Motor neuron (in vitro differentiated cells): ENCODE measurements around the gene VPS26C. TPM values are rescaled to one million over a fixed set of nuclear protein-coding genes. Genes with fewer than 3 reads are reported as not detected.
"Not testable (repeated sequence)": the region's sequence is repeated elsewhere in the genome, so short reads cannot be mapped to it uniquely, and the experiment has no call there.

ENCODE experiments used
- ATAC-seq, 8 experiments: fragments of 200-7000 bp; cut with Tn5 transposase; replicated peaks in 6 of 8; 2 replicates each; pipeline ENCODE4 v1.8.0; 2021; ENCODE audit warnings: mild to moderate bottlenecking in 8 of 8, moderate library complexity in 8 of 8
- H3K27ac ChIP-seq, 2 donors: fragments of 250-450 bp; sonication (Bioruptor Pico); 2 replicates each; pipeline ENCODE4 v1.9.0; 2021; ENCODE audit warnings: antibody characterized with exemption in 2 of 2, mild to moderate bottlenecking in 2 of 2, moderate library complexity in 1 of 2
- H3K4me1 ChIP-seq, 2 donors: fragments of 250-450 bp; sonication (Bioruptor Pico); replicated peaks in 1 of 2; 2 replicates each; pipeline ENCODE4 v1.6.1; 2021; ENCODE audit warnings: antibody characterized with exemption in 2 of 2, mild to moderate bottlenecking in 2 of 2, moderate library complexity in 1 of 2
- H3K4me3 ChIP-seq, 5 donors: fragments of 250-450 bp; sonication (Bioruptor Pico); 2 replicates each; pipeline ENCODE4 v1.9.0; 2021; ENCODE audit warnings: antibody characterized with exemption in 5 of 5, mild to moderate bottlenecking in 5 of 5, moderate library complexity in 4 of 5
- WGBS, 10 experiments: fragments of 450-650 bp; shearing (Covaris generic); methylation state at CpG; one replicate each; pipeline ENCODE4 v1.0.0; 2022; 5-methylcytosine and 5-hydroxymethylcytosine counted together
- in situ Hi-C, 9 experiments: fragments of 400-800 bp; cut with MboI; loops; one replicate each; pipeline ENCODE4 v1.15.0; 2021; ENCODE audit warnings: low sequenced_read_pairs in 9 of 9, low pct_unique_long_range_greater_than_20kb in 2 of 9; ENCODE audit not compliant: unreplicated experiment in 9 of 9
- total RNA-seq, 8 experiments: library from RNA; unstranded; fragments of 300-600 nt; gene quantifications; 2 replicates each; pipeline versions ENCODE4 v1.2.3 to v1.2.4, GENCODE V29; 2022

VPS26C gene
- total RNA-seq, 8 experiments from 2014 or later = 28.3 to 43.8 (median 37.0) TPM

DNA sequence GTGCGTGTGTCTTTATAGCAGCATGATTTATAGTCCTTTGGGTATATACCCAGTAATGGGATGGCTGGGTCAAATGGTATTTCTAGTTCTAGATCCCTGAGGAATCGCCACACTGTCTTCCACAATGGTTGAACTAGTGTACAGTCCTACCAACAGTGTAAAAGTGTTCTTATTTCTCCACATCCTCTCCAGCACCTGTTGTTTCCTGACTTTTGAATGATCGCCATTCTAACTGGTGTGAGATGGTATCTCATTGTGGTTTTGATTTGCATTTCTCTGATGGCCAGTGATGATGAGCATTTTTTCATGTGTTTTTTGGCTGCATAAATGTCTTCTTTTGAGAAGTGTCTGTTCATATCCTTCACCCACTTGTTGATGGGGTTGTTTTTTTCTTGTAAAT lies 44.9 kb downstream of the VPS26C start:
- H3K4me3 ChIP-seq, H3K4me1 ChIP-seq, in situ Hi-C loops, ATAC-seq, H3K27ac ChIP-seq: not testable (repeated sequence)
- WGBS, 10 experiments = no CpG with 5 or more reads among the region's 3 CpGs

DNA sequence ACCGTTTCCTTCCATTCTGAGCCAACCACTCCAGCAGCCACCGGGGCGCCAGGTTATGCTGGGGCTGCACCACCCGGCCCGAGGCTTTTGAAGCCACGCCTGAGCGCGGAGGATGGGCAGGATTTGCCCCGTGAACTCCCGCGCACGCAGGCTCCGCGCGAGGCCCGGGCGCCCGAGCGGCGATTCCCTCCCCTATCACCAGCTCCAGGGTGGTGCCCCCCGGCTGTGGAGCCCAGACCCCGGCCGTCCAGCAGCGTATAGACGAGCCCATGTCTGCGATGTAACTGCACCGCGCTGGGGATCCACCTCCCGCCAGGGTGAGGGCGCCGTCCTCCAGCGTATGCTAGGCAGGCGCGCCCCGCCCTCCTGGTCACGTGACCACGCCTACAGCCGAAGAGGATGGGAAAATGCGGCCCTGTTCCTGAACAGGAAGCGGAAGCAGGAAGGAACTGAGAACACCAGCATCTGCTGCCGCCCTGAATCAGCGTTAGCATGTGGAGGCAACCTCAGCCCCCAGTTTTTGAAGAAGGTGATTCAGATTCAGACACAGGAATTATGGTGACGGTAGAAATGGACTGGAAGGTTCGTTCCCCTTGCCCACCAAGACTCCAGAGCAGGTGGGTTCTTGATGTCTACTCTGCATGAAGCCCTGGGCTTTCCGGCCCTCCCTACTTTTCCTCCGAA lies 46.0 kb downstream of the VPS26C start:
- Histone ChIP-seq H3K27ac (peak overlapping the region in 1 of 2 donors; percentile 52), H3K4me3 (peak overlapping the region; percentile 26 to 44 (median 34)), H3K4me1 (peaks cover 0 to 9% of the 10 kb centered on the region in 2 donors)
- in situ Hi-C loops = no loop called here
- peak; percentile 87 to 93 (median 90) for ATAC-seq
- WGBS, 10 experiments = 0 to 85% (median 53%) methylated on average over 1 to 13 of the region's 46 CpGs

DNA sequence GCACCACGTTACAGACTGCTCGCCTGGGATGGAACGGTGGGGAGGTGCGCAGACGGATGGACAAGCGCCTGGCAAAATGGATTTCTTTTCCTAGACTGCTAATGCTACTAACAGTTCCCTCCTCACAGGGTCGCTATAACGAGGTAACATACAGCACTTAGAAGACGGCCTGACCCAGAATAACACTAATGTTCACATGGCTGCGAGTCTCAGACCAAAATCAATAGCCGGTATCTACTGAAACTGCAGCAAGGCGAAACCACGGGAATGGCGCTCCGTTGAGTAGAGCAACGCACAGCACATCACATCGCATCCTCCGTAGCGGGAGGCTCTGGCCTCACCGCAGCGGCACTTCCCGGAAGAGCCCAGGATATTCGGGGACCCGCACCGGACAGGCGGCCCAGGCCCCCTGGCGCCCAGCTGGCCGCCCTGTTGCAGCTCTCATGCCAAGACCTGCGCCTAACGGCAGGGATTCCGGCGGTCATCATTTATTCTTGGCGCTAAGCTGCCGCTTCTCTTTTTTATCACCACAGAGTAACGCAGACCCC lies 46.6 kb downstream of the VPS26C start:
- 5 to 85% (median 39%) methylated on average over 4 to 20 of the region's 35 CpGs; no CpG with 5 or more reads in 2 of the 10 experiments for WGBS, 10 experiments
- Histone ChIP-seq H3K27ac (peak overlapping the region in 1 of 2 donors; percentile 52), H3K4me1 (peaks cover 0 to 9% of the 10 kb centered on the region in 2 donors), H3K4me3 (peak overlapping the region; percentile 26 to 44 (median 34))
- ATAC-seq = peak; percentile 56 to 72 (median 65)
- in situ Hi-C loops = no loop called here

DNA sequence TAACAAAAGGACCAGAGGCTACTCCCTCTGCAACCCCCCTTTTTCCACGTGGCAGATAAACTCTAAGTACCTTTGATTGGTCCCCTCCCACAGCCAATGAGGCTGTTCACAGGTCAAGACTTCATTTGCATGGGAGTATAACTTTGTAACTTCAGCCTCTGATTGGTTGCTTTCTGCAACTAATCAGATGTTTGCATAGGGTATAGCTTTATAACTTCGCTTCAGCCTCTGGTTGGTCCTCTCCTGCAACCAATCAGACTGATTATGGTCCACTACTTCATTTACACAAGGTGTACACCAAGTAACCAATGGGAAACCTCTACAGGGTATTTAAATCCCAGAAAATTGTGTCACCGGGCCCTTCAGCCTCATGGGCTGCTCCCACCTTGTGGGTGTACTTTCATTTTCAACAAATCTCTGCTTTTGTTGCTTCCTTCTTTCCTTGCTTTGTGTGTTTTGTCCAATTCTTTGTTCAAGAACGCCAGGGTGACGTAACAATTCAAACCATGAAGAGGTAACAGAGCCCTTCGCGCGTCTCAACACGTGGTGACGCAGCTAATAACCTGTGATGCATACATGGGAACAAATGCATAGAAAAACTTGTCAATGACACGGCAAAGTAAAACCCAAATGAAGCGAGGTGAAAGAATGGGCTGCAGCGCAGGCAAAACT lies 47.2 kb downstream of the VPS26C start:
- in situ Hi-C loops = no loop called here
- peak overlapping the region in 2 of 5 donors; percentile 35 to 44 for H3K4me3 ChIP-seq
- no peak overlapping the region for H3K27ac ChIP-seq
- no peak for ATAC-seq
- H3K4me1 ChIP-seq = peaks cover 0 to 9% of the 10 kb centered on the region in 2 donors
- WGBS, 10 experiments = 60 to 90% (median 79%) methylated on average over 1 to 13 of the region's 13 CpGs; no CpG with 5 or more reads in 1 of the 10 experiments

DNA sequence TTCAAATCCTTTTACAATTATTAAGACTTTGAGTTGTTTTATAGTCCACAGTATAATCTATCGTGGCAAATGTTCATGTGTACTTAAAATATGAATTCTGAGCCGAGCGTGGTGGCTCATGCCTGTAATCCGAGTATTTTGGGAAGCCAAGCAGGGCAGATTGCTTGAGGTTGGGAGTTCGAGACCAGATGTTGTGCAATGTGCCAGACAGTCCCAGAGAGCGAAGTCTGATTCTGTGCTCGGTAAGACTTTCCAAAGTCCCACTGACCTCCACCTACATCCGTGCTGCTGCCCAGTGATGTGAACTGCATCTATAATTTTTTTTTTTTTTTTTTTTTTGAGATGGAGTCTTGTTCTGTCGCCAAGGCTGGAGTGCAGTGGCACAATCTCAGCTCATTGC lies 52.2 kb downstream of the VPS26C start:
- no peak overlapping the region for H3K4me3 ChIP-seq
- H3K27ac ChIP-seq = no peak overlapping the region
- no peak for ATAC-seq
- in situ Hi-C loops = no loop called here
- H3K4me1 ChIP-seq = peaks cover 0 to 3% of the 10 kb centered on the region in 2 donors
- WGBS, 10 experiments = 57 to 91% (median 82%) methylated on average over 1 to 8 of the region's 9 CpGs

DNA sequence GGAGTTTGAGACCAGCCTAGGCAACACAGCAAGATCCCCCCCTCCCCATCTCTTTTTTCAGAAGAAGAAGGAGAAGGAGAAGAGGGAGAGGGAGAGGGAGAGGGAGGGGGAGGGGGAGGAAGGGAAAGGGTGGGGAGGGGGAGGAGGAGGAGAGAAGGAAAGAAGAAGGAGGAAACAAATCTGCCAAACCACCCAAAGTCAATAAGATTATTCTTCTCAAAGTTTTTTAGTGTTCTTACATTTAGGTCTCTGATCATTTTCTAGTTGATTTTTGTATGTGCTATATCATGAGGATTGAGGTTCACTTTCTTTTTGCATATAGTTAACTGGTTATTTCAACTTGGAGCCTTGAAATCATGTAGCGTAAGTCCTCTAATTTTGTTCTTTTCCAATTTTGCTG lies 56.3 kb downstream of the VPS26C start:
- H3K4me1 ChIP-seq = no peaks in the 10 kb centered on the region
- in situ Hi-C loops = no loop called here
- 89 to 100% (median 100%) methylated on average over 1 of the region's 1 CpG; no CpG with 5 or more reads in 1 of the 10 experiments for WGBS, 10 experiments
- no peak overlapping the region for H3K27ac ChIP-seq
- no peak overlapping the region for H3K4me3 ChIP-seq
- ATAC-seq = no peak

DNA sequence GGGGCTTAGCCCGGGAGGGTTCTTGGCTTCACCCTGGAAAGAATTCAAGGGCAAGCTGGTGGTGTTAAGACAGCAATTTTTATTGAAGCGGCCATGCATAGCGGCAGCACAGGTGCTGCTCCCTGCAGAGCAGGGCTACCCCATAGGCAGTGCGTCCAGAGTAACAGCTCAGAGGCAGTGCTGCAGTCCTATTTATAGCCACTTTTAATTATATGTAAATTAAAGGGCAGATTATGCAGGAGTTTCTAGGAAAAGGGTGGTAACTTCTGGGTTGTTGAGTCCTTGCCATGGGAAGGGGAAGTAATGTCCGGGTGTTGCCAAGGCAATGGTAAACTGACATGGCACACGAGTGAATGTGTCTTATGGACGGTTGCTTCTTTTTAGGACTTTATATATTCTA lies 57.0 kb downstream of the VPS26C start:
- 56 to 100% (median 90%) methylated on average over 1 to 7 of the region's 7 CpGs for WGBS, 10 experiments
- Histone ChIP-seq H3K4me3 (no peak overlapping the region), H3K4me1 (no peaks in the 10 kb centered on the region), H3K27ac (no peak overlapping the region)
- in situ Hi-C loops = no loop called here
- ATAC-seq = peak in 3 of 8 experiments; percentile 64 to 89 (median 68)

DNA sequence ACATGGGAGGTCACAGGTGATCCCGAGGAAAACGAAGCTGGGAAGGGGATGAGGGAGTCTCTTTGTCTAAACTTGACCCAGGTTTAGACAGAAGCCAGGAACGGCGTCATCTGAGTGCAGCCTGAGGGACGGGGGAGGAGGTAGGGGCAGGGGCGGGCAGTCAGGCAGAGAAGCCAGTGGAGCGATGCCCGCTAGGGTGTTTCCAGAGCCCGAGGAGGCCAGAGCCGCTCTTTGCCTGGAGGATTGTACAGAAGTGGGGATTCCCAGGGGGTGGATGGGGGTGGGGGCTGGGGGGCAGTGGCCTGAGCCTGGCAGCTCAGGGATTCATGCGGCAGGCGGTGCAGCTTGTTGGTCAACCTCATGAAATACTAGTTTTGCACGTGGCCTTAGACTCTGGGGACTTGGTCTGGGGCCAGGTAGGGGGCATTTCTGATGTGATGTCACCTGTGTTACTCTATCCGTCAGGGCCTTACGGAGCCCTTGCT lies 58.4 kb downstream of the VPS26C start:
- Histone ChIP-seq H3K4me1 (no peaks in the 10 kb centered on the region), H3K4me3 (no peak overlapping the region), H3K27ac (no peak overlapping the region)
- ATAC-seq = peak in 3 of 8 experiments; percentile 17 to 27 (median 19)
- in situ Hi-C loops = no loop called here
- WGBS, 10 experiments = 60 to 100% (median 80%) methylated on average over 1 to 3 of the region's 15 CpGs; no CpG with 5 or more reads in 5 of the 10 experiments

DNA sequence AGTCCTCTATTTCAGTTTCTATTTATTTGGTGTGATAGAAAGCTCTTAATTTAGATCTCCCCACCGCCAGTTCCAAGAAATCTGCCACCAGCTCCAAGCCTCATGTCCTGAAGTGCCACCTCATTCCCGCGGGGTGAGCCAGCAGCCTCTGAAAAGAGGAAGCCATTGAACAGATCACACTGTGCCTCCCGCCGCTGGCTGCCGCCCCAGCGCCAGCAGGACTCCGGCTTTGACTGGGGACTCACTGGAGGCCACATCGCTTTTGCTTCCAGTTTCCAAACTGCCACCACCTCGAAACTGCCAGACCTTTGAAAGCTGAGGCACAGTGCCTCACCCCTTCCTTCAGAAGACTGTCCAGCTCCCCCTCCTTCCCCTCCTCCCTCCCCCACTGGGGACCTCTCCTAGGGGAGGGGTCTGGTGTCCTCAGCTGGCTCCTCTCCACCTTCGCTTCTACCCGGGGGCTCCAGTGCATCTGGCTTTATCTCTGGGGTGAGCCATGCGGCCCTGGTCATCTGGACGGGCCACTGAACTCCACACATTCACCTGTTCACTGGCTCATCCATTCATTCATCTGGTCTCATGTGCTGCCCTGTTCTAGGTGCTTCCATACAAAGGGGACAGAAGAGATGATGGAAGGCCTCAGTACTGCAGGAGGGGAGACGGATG lies 58.9 kb downstream of the VPS26C start:
- Histone ChIP-seq H3K4me3 (no peak overlapping the region), H3K27ac (no peak overlapping the region), H3K4me1 (no peaks in the 10 kb centered on the region)
- peak; percentile 4 to 67 (median 48) for ATAC-seq
- 49 to 94% (median 65%) methylated on average over 3 to 6 of the region's 15 CpGs; no CpG with 5 or more reads in 5 of the 10 experiments for WGBS, 10 experiments
- in situ Hi-C loops = no loop called here

DNA sequence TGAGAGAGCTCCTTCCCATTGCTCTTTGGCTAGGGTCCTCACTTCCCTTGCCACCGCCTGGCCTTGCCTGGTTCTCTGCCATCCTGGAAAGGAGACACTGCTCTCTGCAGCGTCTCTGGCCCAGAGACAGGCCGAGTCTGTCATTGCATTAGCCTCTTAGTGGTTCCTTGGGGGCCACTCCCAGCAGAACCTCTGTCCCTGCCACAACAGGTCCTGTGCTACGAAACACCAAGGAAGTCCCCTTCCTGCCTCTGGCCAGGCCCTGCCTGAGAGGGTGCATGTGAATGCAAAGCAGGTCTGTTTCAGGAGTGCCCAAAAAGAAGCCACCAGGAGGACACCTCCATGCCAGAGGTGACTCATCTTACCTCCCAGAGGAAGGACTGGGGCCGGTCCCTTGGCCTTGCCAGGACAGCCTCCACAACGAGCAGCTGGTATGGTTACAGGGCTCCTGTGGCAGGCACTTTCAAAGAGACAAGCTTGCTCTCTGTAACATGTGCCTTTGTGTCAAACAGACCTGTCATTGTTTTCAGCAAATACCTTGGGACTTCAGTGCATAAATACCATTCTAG lies 59.6 kb downstream of the VPS26C start:
- no peaks in the 10 kb centered on the region for H3K4me1 ChIP-seq
- in situ Hi-C loops = no loop called here
- H3K27ac ChIP-seq = no peak overlapping the region
- WGBS, 10 experiments = 28 to 83% (median 65%) methylated on average over 1 to 2 of the region's 6 CpGs; no CpG with 5 or more reads in 6 of the 10 experiments
- ATAC-seq = peak; percentile 39 to 60 (median 49)
- H3K4me3 ChIP-seq = no peak overlapping the region

DNA sequence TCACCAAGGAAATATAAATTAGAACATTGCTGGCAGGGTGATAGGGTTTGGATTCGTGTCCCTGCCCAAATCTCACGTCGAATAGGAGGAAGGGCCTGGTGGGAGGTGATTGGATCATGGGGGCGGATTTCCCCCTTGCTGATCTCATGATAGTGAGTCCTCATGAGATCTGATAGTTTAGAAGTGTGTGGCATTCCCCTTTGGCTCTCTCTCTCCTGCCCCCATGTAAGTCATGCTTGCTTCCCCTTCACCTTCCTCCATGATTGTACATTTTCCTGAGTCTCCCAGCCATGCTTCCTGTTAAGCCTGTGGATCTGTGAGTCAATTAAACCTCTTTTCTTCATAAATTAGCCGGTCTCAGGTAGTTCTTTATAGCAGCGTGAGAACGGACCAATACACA lies 60.6 kb downstream of the VPS26C start:
- Histone ChIP-seq H3K27ac (no peak overlapping the region), H3K4me3 (no peak overlapping the region), H3K4me1 (no peaks in the 10 kb centered on the region)
- in situ Hi-C loops = no loop called here
- ATAC-seq = no peak
- WGBS, 10 experiments = 72 to 100% (median 100%) methylated on average over 1 to 7 of the region's 7 CpGs; no CpG with 5 or more reads in 1 of the 10 experiments

DNA sequence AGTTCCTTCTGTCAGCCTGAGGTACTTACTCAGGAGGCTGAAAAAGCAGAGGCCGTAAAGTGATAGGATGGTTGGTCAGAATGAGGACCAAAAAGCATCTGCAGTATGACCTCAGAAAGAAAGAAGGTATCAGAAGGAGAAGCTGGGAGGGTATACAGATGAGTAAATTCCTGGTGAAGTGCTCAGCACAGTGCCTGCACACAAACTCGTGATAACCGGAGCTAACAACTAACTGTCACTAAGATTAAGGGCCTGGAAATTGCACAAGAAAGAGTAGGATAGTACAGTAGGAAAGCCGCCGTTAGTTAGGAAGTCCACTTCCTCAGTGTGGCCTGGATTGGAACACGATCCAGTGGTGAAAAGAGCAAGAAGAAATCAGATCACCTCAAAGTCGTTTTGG lies 62.6 kb downstream of the VPS26C start:
- Histone ChIP-seq H3K27ac (no peak overlapping the region), H3K4me3 (no peak overlapping the region), H3K4me1 (no peaks in the 10 kb centered on the region)
- peak in 1 of 8 experiments; percentile 29 for ATAC-seq
- in situ Hi-C loops = no loop called here
- WGBS, 10 experiments = 74 to 100% (median 90%) methylated on average over 2 to 7 of the region's 7 CpGs; no CpG with 5 or more reads in 1 of the 10 experiments
